Measurements from ENCODE around the gene SIN3A. TPM values are rescaled to one million over a fixed set of nuclear protein-coding genes. Genes with fewer than 3 reads are reported as not detected.

The SIN3A gene
- total RNA-seq, 4 donors from 2014 or later = 47.1 to 68.8 (median 49.6) TPM

GRCh38 chr15:75357976-75358673 is 93.4 kb downstream of the SIN3A start:
- TF ChIP-seq CTCF (IDR thresholded peaks at IDR 0.05) (no peak), POLR2A (IDR thresholded peaks at IDR 0.05) (no peak)
- no peak overlapping the region for H3K4me3 ChIP-seq (ENCODE audit: low read depth, poor library complexity, severe bottlenecking)
- intact Hi-C loops (cut with DNase I; ENCODE audit: low total_unique reads) = no loop called here
- DNase-seq (ENCODE audit: low spot score in 2 of 2) = no peak
- WGBS, 2 donors = 86 to 87% methylated on average over 13 of the region's 17 CpGs

- 94 to 96% methylated on average over 20 of the region's 20 CpGs for WGBS, 2 donors
- intact Hi-C loops (cut with DNase I; ENCODE audit: low total_unique reads) = no loop called here
- no peak for DNase-seq (ENCODE audit: low spot score in 2 of 2)
- H3K4me3 ChIP-seq (ENCODE audit: low read depth, poor library complexity, severe bottlenecking) = no peak overlapping the region
- TF ChIP-seq CTCF (IDR thresholded peaks at IDR 0.05) = no peak
- TF ChIP-seq POLR2A (IDR thresholded peaks at IDR 0.05) = no peak
Observed at GRCh38 chr15:75356517-75356916, 95.0 kb downstream of the SIN3A start.

GRCh38 chr15:75356006-75356405 is 95.5 kb downstream of the SIN3A start:
- TF ChIP-seq POLR2A (IDR thresholded peaks at IDR 0.05) (no peak), CTCF (IDR thresholded peaks at IDR 0.05) (no peak)
- no peak for DNase-seq (ENCODE audit: low spot score in 2 of 2)
- no peak overlapping the region for H3K4me3 ChIP-seq (ENCODE audit: low read depth, poor library complexity, severe bottlenecking)
- 87 to 88% methylated on average over 23 to 28 of the region's 28 CpGs for WGBS, 2 donors
- intact Hi-C loops (cut with DNase I; ENCODE audit: low total_unique reads) = no loop called here

GRCh38 chr15:75355369-75355768 is 96.1 kb downstream of the SIN3A start:
- 84 to 87% methylated on average over 3 to 4 of the region's 4 CpGs for WGBS, 2 donors
- intact Hi-C loops (cut with DNase I; ENCODE audit: low total_unique reads) = no loop called here
- no peak for DNase-seq (ENCODE audit: low spot score in 2 of 2)
- no peak for TF ChIP-seq CTCF (IDR thresholded peaks at IDR 0.05)
- H3K4me3 ChIP-seq (ENCODE audit: low read depth, poor library complexity, severe bottlenecking) = no peak overlapping the region

- DNase-seq (ENCODE audit: low spot score in 2 of 2) = no peak
- no peak overlapping the region for H3K4me3 ChIP-seq (ENCODE audit: low read depth, poor library complexity, severe bottlenecking)
- intact Hi-C loops (cut with DNase I; ENCODE audit: low total_unique reads) = no loop called here
- no peak for TF ChIP-seq CTCF (IDR thresholded peaks at IDR 0.05)
- TF ChIP-seq POLR2A (IDR thresholded peaks at IDR 0.05) = no peak
- 74 to 86% methylated on average over 6 of the region's 7 CpGs for WGBS, 2 donors
Observed at GRCh38 chr15:75354454-75354853, 97.0 kb downstream of the SIN3A start.

GRCh38 chr15:75353604-75354003 is 97.9 kb downstream of the SIN3A start:
- intact Hi-C loops (cut with DNase I; ENCODE audit: low total_unique reads) = no loop called here

More at GRCh38 chr15:75353604-75354003, 97.9 kb downstream of the SIN3A start:
- no peak for DNase-seq (ENCODE audit: low spot score in 2 of 2)
- WGBS, 2 donors = 57 to 87% methylated on average over 1 to 7 of the region's 7 CpGs
- no peak overlapping the region for H3K4me3 ChIP-seq (ENCODE audit: low read depth, poor library complexity, severe bottlenecking)
- TF ChIP-seq POLR2A (IDR thresholded peaks at IDR 0.05) (no peak), CTCF (IDR thresholded peaks at IDR 0.05) (no peak)

Measured in lower leg skin (tissue), 4 donors.